Ovary (tissue), 3 donors: ENCODE results near the gene PAF1.

Experiments
- EP300 ChIP-seq: sonication (generic); formaldehyde crosslinking; IDR thresholded peaks from one replicate; pipeline ENCODE4 v1.6.1; 2017; ENCODE audit warnings: antibody characterized with exemption
- POLR2A ChIP-seq: fragments of 450-650 bp; IDR thresholded peaks from one replicate; pipeline ENCODE4 v1.6.1; 2017; ENCODE audit warnings: antibody characterized with exemption, mild to moderate bottlenecking, moderate library complexity
- TF ChIP-seq, protein P1 (sequence below), 3 donors: fragments of 450-650 bp in 2 of 3; fragments of 200-600 bp in 1 of 3; IDR thresholded peaks; one replicate each; pipeline versions ENCODE4 v1.5.1 to v1.8.0; 2016 to 2022; ENCODE audit warnings: antibody characterized with exemption in 3 of 3, mild to moderate bottlenecking in 1 of 3
- donor health status: DM: no; HTN: no; CAD: no.

DNA sequence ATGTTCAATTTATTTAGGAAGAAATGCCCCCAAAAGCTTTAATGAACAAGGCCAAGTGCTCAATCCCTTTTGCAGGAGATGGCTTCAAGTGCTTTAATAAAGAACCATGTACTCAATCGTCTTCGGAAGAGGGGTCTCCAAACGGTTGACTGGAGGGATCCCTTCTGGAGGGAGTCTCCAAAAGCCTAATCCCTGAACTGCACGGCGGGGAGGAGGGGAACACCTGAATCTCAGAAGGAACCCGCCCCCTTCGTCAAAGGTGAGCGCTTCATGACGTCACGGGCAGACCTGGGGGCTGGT is 505 bp downstream of the PAF1 start:
- TF ChIP-seq, protein P1, sequence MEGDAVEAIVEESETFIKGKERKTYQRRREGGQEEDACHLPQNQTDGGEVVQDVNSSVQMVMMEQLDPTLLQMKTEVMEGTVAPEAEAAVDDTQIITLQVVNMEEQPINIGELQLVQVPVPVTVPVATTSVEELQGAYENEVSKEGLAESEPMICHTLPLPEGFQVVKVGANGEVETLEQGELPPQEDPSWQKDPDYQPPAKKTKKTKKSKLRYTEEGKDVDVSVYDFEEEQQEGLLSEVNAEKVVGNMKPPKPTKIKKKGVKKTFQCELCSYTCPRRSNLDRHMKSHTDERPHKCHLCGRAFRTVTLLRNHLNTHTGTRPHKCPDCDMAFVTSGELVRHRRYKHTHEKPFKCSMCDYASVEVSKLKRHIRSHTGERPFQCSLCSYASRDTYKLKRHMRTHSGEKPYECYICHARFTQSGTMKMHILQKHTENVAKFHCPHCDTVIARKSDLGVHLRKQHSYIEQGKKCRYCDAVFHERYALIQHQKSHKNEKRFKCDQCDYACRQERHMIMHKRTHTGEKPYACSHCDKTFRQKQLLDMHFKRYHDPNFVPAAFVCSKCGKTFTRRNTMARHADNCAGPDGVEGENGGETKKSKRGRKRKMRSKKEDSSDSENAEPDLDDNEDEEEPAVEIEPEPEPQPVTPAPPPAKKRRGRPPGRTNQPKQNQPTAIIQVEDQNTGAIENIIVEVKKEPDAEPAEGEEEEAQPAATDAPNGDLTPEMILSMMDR (IDR thresholded peaks at IDR 0.05), result no peak
- TF ChIP-seq POLR2A (no peak), EP300 (no peak)
